GM23248 (cell line): ENCODE data around the gene PYDC1. TPM values are rescaled to one million over a fixed set of nuclear protein-coding genes. Genes with fewer than 3 reads are reported as not detected.

Source experiments
- DNase-seq: peaks from one replicate; pipeline ENCODE4 v3.0.0-alpha.2; 2015
- H2AFZ ChIP-seq: fragments of 200-600 bp; sonication (generic); 2 replicates; pipeline ENCODE4 v1.6.1; 2016; ENCODE audit warnings: antibody characterized with exemption
- H3F3A ChIP-seq: fragments of 200-600 bp; sonication (generic); 2 replicates; pipeline ENCODE4 v1.6.1; 2016; ENCODE audit warnings: mild to moderate bottlenecking, antibody characterized with exemption, mixed run types; ENCODE audit not compliant: insufficient read depth
- H3K27ac ChIP-seq: fragments of 200-600 bp; sonication (generic); 2 replicates; pipeline ENCODE4 v1.5.1; 2016; ENCODE audit warnings: mild to moderate bottlenecking
- H3K27me3 ChIP-seq: fragments of 200-600 bp; sonication (generic); replicated peaks from 2 replicates; pipeline ENCODE4 v1.6.1; 2016; ENCODE audit warnings: mild to moderate bottlenecking; ENCODE audit not compliant: insufficient read depth
- H3K36me3 ChIP-seq: fragments of 200-600 bp; sonication (generic); 2 replicates; pipeline ENCODE4 v1.6.1; 2016; ENCODE audit warnings: low read depth, mild to moderate bottlenecking
- H3K4me1 ChIP-seq: fragments of 200-600 bp; sonication (generic); 2 replicates; pipeline ENCODE4 v1.6.1; 2016; ENCODE audit warnings: mild to moderate bottlenecking; ENCODE audit not compliant: insufficient read depth
- H3K4me2 ChIP-seq: fragments of 200-600 bp; sonication (generic); one replicate; pipeline ENCODE4 v1.6.1; 2016; ENCODE audit warnings: mild to moderate bottlenecking; ENCODE audit not compliant: unreplicated experiment
- H3K4me3 ChIP-seq: fragments of 200-600 bp; sonication (generic); 2 replicates; pipeline ENCODE4 v1.5.1; 2016; ENCODE audit warnings: mild to moderate bottlenecking
- H3K79me2 ChIP-seq: fragments of 200-600 bp; sonication (generic); 2 replicates; pipeline ENCODE4 v1.6.1; 2016; ENCODE audit warnings: mild to moderate bottlenecking; ENCODE audit not compliant: insufficient read depth
- H3K9ac ChIP-seq: fragments of 200-600 bp; sonication (generic); 2 replicates; pipeline ENCODE4 v1.6.1; 2016; ENCODE audit warnings: mild to moderate bottlenecking
- H3K9me2 ChIP-seq: fragments of 200-600 bp; sonication (generic); 2 replicates; pipeline ENCODE4 v1.6.1; 2016; ENCODE audit warnings: mixed run types, mild to moderate bottlenecking, moderate library complexity; ENCODE audit not compliant: insufficient read depth
- H3K9me3 ChIP-seq: fragments of 200-600 bp; sonication (generic); one replicate; pipeline ENCODE4 v1.6.1; 2017; ENCODE audit warnings: low read depth
- H4K20me1 ChIP-seq: fragments of 200-600 bp; sonication (generic); 2 replicates; pipeline ENCODE4 v1.6.0; 2016; ENCODE audit not compliant: insufficient read depth
- EZH2 ChIP-seq: fragments of 200-600 bp; sonication (generic); IDR thresholded peaks from 2 replicates; pipeline ENCODE4 v1.6.1; 2018; ENCODE audit warnings: antibody characterized with exemption, mild to moderate bottlenecking; ENCODE audit not compliant: insufficient read depth, poor library complexity, severe bottlenecking
- EZH2phosphoT487 ChIP-seq: fragments of 200-600 bp; sonication (generic); IDR thresholded peaks from 2 replicates; pipeline ENCODE4 v1.6.1; 2018; ENCODE audit warnings: antibody characterized with exemption, moderate library complexity, mild to moderate bottlenecking, low read depth; ENCODE audit not compliant: insufficient read depth
- whole genome bisulfite sequencing, 2 experiments: methylation state at CpG; one replicate each; pipeline ENCODE4 v1.1.6; 2015 to 2017; ENCODE audit warnings: low lambda C conversion rate in 2 of 2, low coverage in 1 of 2; ENCODE audit errors: missing lambda C conversion rate in 2 of 2; 5-methylcytosine and 5-hydroxymethylcytosine counted together
- in situ Hi-C: fragments of 300-500 bp; cut with MboI; formaldehyde crosslinking; loops from 2 replicates; pipeline ENCODE4 v1.15.0; 2020
- polyA plus RNA-seq: library from polyadenylated mRNA; unstranded; fragments of >200 nt; fragmentation: Nextera tagmentation; extraction: Ambion mirVana; gene quantifications from 2 replicates; pipeline ENCODE4 v1.2.1, GENCODE V29; 2016
- total RNA-seq: library from RNA; depleted of rRNA; stranded (reverse); fragments of >200 nt; shearing (Covaris generic); gene quantifications from 2 replicates; pipeline ENCODE4 v1.2.3, GENCODE V29; 2014

PYDC1 gene
- total and polyA plus RNA-seq, 2 experiments from 2014 or later = not detected

GRCh38 chr16:31258366-31258765, 41.4 kb upstream of the PYDC1 start:
- Histone ChIP-seq H3K9me3 (no peaks in the 10 kb centered on the region), H4K20me1 (no peaks in the 10 kb centered on the region), H3K36me3 (no peaks in the 10 kb centered on the region), H3F3A (no peaks in the 10 kb centered on the region), H3K27ac (no peak overlapping the region), H3K4me2 (no peak overlapping the region), H2AFZ (no peak overlapping the region), H3K9me2 (no peaks in the 10 kb centered on the region), H3K9ac (no peak overlapping the region), H3K4me3 (no peak overlapping the region), H3K79me2 (no peaks in the 10 kb centered on the region), H3K27me3 (peaks cover 12% of the 10 kb centered on the region), H3K4me1 (no peaks in the 10 kb centered on the region)
- no peak for DNase-seq
- in situ Hi-C loops = no loop called here
- 48 to 59% methylated on average over 4 of the region's 4 CpGs for WGBS, 2 experiments
- TF ChIP-seq EZH2phosphoT487 (no peak), EZH2 (no peak)

DNA sequence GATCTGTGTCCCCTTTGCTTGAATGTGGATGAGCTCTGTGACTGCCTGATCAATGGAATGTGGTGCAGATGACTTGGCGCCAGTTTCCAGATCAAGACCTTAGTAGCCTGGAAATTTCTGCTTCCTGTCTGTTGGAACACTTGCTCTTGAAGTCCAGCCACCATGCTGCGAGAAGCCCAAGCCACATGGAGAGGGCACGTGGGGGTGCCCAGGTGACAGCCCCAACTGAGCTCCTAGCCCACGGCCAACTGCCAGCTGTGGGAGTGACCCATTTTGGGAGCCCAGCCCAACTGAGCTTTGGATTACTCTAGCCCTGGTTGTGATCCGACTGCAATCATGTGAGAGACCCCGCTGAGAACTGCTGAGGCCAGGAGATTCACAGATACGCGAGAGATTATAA, 39.5 kb upstream of the PYDC1 start:
- in situ Hi-C loops = no loop called here
- no peaks in the 10 kb centered on the region for H3K4me1 ChIP-seq
- H3K4me2 ChIP-seq = no peak overlapping the region
- TF ChIP-seq EZH2 (no peak), EZH2phosphoT487 (no peak)
- no peak overlapping the region for H3K27ac ChIP-seq
- H2AFZ ChIP-seq = no peak overlapping the region
- H3K79me2 ChIP-seq = no peaks in the 10 kb centered on the region
- DNase-seq = no peak
- no peaks in the 10 kb centered on the region for H3K9me3 ChIP-seq
- H4K20me1 ChIP-seq = no peaks in the 10 kb centered on the region
- no peaks in the 10 kb centered on the region for H3F3A ChIP-seq
- no peaks in the 10 kb centered on the region for H3K36me3 ChIP-seq
- H3K4me3 ChIP-seq = no peak overlapping the region
- no peaks in the 10 kb centered on the region for H3K9me2 ChIP-seq
- 45 to 54% methylated on average over 8 of the region's 8 CpGs for WGBS, 2 experiments
- H3K9ac ChIP-seq = no peak overlapping the region
- peaks cover 8% of the 10 kb centered on the region for H3K27me3 ChIP-seq

DNA sequence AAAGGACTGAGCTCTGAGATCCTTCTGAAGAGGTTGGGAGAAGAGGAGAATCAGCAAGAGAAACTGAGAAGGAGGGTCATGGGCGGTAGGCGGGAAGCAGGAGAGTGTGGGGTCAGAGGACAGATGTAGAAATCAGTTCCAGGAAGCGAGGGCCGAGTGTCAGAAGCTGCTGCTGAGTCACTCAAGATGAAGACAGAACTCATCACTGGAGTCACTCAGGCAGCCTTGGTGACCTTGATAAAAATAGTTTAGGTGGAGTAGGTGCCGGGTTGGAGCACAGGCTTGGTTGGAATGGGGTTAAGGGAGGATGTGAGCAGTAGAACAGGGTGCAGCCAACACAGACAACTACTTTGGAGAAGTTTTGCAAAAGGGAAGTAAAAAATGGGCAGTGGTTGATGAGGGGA, 36.7 kb upstream of the PYDC1 start:
- in situ Hi-C loops = no loop called here
- no peak overlapping the region for H3K4me2 ChIP-seq
- no peaks in the 10 kb centered on the region for H3K4me1 ChIP-seq
- H3K9me2 ChIP-seq = no peaks in the 10 kb centered on the region
- H3K4me3 ChIP-seq = no peak overlapping the region
- H3K27ac ChIP-seq = no peak overlapping the region
- H3K36me3 ChIP-seq = no peaks in the 10 kb centered on the region
- no peak overlapping the region for H2AFZ ChIP-seq
- H3K9me3 ChIP-seq = no peaks in the 10 kb centered on the region
- no peaks in the 10 kb centered on the region for H3K79me2 ChIP-seq
- no peaks in the 10 kb centered on the region for H4K20me1 ChIP-seq
- no peak for TF ChIP-seq EZH2phosphoT487
- TF ChIP-seq EZH2 = no peak
- whole genome bisulfite sequencing, 2 experiments = 44 to 57% methylated on average over 5 of the region's 5 CpGs
- H3F3A ChIP-seq = no peaks in the 10 kb centered on the region
- no peak for DNase-seq
- H3K27me3 ChIP-seq = peaks cover 2% of the 10 kb centered on the region; the same call in 1 of the 2 replicates
- no peak overlapping the region for H3K9ac ChIP-seq

GRCh38 chr16:31251435-31251834, 34.5 kb upstream of the PYDC1 start:
- Histone ChIP-seq H3K4me1 (no peaks in the 10 kb centered on the region), H3K9me2 (no peaks in the 10 kb centered on the region), H2AFZ (no peak overlapping the region), H3K4me2 (no peak overlapping the region), H3K36me3 (no peaks in the 10 kb centered on the region), H3K9ac (no peak overlapping the region), H4K20me1 (no peaks in the 10 kb centered on the region), H3K9me3 (no peaks in the 10 kb centered on the region), H3K79me2 (no peaks in the 10 kb centered on the region), H3K27ac (no peak overlapping the region), H3K27me3 (peaks cover 7% of the 10 kb centered on the region), H3F3A (no peaks in the 10 kb centered on the region), H3K4me3 (no peak overlapping the region)
- in situ Hi-C loops = no loop called here
- WGBS, 2 experiments = 81 to 82% methylated on average over 5 of the region's 5 CpGs
- no peak for TF ChIP-seq EZH2
- TF ChIP-seq EZH2phosphoT487 = no peak
- DNase-seq = no peak
